Gastroesophageal sphincter (tissue), 4 donors: ENCODE measurements around the gene SPINK7. TPM values are rescaled to one million over a fixed set of nuclear protein-coding genes. Genes with fewer than 3 reads are reported as not detected.
"Not testable (repeated sequence)": the region's sequence is repeated elsewhere in the genome, so short reads cannot be mapped to it uniquely, and the experiment has no call there.

Source experiments
- ATAC-seq: fragments of 150-250 bp; one replicate; pipeline ENCODE4 v1.9.1; 2016; ENCODE audit warnings: mild to moderate bottlenecking, moderate library complexity
- H3K27ac ChIP-seq, 4 donors: fragments of 200-600 bp; sonication (generic) in 3 of 4; 1 replicate in 3 of 4; 2 replicates in 1 of 4; pipeline ENCODE4 v1.5.1; 2016 to 2019
- H3K27me3 ChIP-seq: fragments of 200-600 bp; sonication (generic); one replicate; pipeline ENCODE4 v1.5.1; 2019
- H3K36me3 ChIP-seq, 2 donors: fragments of 200-600 bp; sonication (generic); one replicate each; pipeline ENCODE4 v1.5.1; 2019; ENCODE audit warnings: control low read depth in 1 of 2
- H3K4me1 ChIP-seq, 3 donors: fragments of 200-600 bp; sonication (generic); 1 replicate in 2 of 3; 2 replicates in 1 of 3; pipeline ENCODE4 v1.5.1; 2016 to 2019; ENCODE audit warnings: control low read depth in 2 of 3
- H3K4me3 ChIP-seq, 2 donors: fragments of 200-600 bp; sonication (generic); one replicate each; pipeline ENCODE4 v1.5.1; 2019; ENCODE audit warnings: mild to moderate bottlenecking in 1 of 2, moderate library complexity in 1 of 2
- H3K9me3 ChIP-seq, 3 donors: fragments of 200-600 bp; sonication (generic); one replicate each; pipeline ENCODE4 v1.5.1; 2017 to 2019; ENCODE audit warnings: control low read depth in 2 of 3
- EP300 ChIP-seq: sonication (generic); formaldehyde crosslinking; IDR thresholded peaks from one replicate; pipeline ENCODE4 v1.6.1; 2017; ENCODE audit warnings: antibody characterized with exemption, mild to moderate bottlenecking
- POLR2A ChIP-seq, 2 donors: fragments of 450-650 bp; IDR thresholded peaks; one replicate each; pipeline ENCODE4 v1.6.1; 2017; ENCODE audit warnings: antibody characterized with exemption in 2 of 2, mild to moderate bottlenecking in 2 of 2, moderate library complexity in 1 of 2
- POLR2AphosphoS5 ChIP-seq: sonication (generic); formaldehyde crosslinking; IDR thresholded peaks from one replicate; pipeline ENCODE4 v1.6.1; 2017; ENCODE audit warnings: antibody characterized with exemption
- WGBS, 2 donors: methylation state at CpG; one replicate each; pipeline ENCODE4 v1.1.5; 2018; ENCODE audit warnings: low coverage in 1 of 2; 5-methylcytosine and 5-hydroxymethylcytosine counted together
- total RNA-seq, 4 donors: library from RNA; depleted of rRNA; stranded (reverse); fragments of >200 nt; gene quantifications; one replicate each; pipeline ENCODE4 v1.1.0, GENCODE V29; 2016
- TF ChIP-seq, protein P1 (sequence below), 4 experiments: fragments of 200-600 bp in 2 of 4; fragments of 450-650 bp in 2 of 4; sonication (generic) in 1 of 4; IDR thresholded peaks; one replicate each; pipeline ENCODE4 v1.5.1; 2017 to 2019; ENCODE audit warnings: antibody characterized with exemption in 4 of 4, mild to moderate bottlenecking in 2 of 4, moderate library complexity in 2 of 4

The SPINK7 gene
- 1 to 10 TPM in 1 of 4 donors, under 1 TPM in 1, not detected in 2; 0.89 to 9.6 TPM for total RNA-seq

DNA sequence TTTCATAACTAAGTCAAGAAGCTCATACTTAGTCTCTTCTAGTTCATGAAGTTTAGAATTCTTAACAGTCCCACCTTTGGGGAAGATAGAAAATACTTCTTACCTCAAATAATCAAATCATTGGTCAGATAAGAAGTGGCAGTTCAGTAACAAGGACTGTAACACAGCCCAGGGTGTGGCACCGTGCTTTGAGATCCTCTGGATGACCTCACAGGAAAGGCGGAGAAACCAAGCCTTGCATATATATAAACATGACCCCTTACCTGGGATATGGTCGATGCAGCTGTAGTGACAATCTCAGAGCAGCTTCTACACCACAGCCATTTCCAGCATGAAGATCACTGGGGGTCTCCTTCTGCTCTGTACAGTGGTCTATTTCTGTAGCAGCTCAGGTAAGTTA lies at the start of gene SPINK7:
SPINK7 (plus strand) TSS at position 271 of the 400 bp plus-strand sequence; CDS start at position 332, 61 bp downstream.
- TF ChIP-seq POLR2AphosphoS5 = no peak
- TF ChIP-seq, protein P1, sequence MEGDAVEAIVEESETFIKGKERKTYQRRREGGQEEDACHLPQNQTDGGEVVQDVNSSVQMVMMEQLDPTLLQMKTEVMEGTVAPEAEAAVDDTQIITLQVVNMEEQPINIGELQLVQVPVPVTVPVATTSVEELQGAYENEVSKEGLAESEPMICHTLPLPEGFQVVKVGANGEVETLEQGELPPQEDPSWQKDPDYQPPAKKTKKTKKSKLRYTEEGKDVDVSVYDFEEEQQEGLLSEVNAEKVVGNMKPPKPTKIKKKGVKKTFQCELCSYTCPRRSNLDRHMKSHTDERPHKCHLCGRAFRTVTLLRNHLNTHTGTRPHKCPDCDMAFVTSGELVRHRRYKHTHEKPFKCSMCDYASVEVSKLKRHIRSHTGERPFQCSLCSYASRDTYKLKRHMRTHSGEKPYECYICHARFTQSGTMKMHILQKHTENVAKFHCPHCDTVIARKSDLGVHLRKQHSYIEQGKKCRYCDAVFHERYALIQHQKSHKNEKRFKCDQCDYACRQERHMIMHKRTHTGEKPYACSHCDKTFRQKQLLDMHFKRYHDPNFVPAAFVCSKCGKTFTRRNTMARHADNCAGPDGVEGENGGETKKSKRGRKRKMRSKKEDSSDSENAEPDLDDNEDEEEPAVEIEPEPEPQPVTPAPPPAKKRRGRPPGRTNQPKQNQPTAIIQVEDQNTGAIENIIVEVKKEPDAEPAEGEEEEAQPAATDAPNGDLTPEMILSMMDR (IDR thresholded peaks at IDR 0.05) = no peak
- TF ChIP-seq POLR2A (IDR thresholded peaks at IDR 0.05) = no peak
- TF ChIP-seq EP300 = no peak
- Histone ChIP-seq H3K27ac (no peak within 1 kb of the TSS), H3K4me3 (no peak within 1 kb of the TSS), H3K4me1 (no peaks in the 10 kb centered on the region), H3K27me3 (no peaks in the 10 kb centered on the region), H3K36me3 (no peaks in the 10 kb centered on the region), H3K9me3 (no peaks in the 10 kb centered on the region)
- no peak for ATAC-seq
- 81 to 82% methylated on average over 3 of the region's 3 CpGs for WGBS, 2 donors

DNA sequence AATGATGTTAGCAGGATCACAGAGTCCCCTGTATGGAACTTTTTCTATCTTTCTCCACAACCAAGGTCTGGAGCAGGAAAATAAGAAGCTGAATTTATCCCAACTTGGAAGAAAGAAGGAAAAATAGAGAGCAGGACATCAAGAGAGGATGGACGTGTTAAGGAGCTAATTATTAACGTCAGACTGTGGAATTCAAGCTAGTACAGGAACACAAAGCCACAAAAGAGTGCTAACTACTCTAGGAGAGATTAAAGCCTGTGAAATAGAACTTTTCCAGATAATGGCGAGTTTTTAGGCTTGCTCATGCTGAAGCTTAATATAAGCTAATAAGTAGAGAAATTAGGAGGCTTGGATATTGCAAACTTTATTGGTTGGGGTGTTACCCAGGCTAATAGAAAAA lies 44.3 kb upstream of the SPINK7 start:
- Histone ChIP-seq H3K4me3 (no peak overlapping the region), H3K27ac (no peak overlapping the region), H3K9me3 (no peaks in the 10 kb centered on the region), H3K4me1 (no peaks in the 10 kb centered on the region), H3K27me3 (no peaks in the 10 kb centered on the region), H3K36me3 (no peaks in the 10 kb centered on the region)
- no peak for ATAC-seq
- TF ChIP-seq POLR2AphosphoS5 = no peak
- TF ChIP-seq, protein P1 (IDR thresholded peaks at IDR 0.05) = no peak
- TF ChIP-seq EP300 = no peak
- TF ChIP-seq POLR2A (IDR thresholded peaks at IDR 0.05) = no peak
- 60 to 68% methylated on average over 3 of the region's 3 CpGs for WGBS, 2 donors

DNA sequence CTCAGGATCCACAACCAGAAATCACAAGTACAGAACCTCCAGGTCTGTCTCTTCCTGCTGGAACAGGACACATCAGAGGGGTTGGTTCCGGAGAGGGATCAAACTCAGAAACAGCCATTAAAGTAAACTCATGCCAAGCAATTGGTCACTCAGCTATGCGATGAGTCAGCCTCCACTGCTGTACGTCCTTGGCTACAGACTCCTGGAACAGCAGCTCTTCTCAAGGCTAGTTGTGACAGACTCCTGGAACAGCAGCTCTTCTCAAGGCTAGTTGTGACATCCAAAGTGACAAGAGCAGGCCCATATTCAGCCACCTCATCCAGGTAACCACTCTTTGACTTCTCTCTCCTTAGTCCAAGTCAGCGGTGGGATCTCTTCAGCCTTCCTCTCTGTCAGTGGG lies 43.7 kb upstream of the SPINK7 start, which contains the start of gene SPINK13:
SPINK13 (plus strand) TSS at position 229 of the 400 bp plus-strand sequence. CDS start 1,279 bp downstream, outside the sequence.
- Histone ChIP-seq H3K27me3 (no peaks in the 10 kb centered on the region), H3K36me3 (no peaks in the 10 kb centered on the region), H3K27ac (no peak within 1 kb of the TSS), H3K4me3 (no peak within 1 kb of the TSS), H3K9me3 (no peaks in the 10 kb centered on the region), H3K4me1 (no peaks in the 10 kb centered on the region)
- TF ChIP-seq POLR2AphosphoS5 (no peak), POLR2A (IDR thresholded peaks at IDR 0.05) (no peak), EP300 (no peak)
- TF ChIP-seq, protein P1 (IDR thresholded peaks at IDR 0.05) = no peak
- 51 to 67% methylated on average over 3 to 4 of the region's 4 CpGs for WGBS, 2 donors
- no peak for ATAC-seq

DNA sequence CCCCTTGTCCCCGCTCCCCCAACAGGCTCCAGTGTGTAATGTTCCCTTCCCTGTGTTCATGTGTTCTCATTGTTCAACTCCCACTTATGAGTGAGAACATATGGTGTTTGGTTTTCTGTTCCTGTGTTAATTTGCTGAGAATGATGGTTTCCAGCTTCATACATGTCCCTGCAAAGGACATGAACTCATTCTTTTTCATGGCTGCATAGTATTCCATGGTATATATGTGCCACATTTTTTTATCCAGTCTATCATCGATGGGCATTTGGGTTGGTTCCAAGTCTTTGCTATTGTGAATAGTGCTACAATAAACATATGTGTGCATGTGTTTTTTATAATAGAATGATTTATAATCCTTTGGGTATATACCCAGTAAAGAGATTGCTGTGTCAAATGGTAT lies 37.1 kb upstream of the SPINK7 start:
- H3K27me3 ChIP-seq, H3K36me3 ChIP-seq, ATAC-seq, H3K4me1 ChIP-seq, H3K27ac ChIP-seq, H3K4me3 ChIP-seq: not testable (repeated sequence)
- peaks cover 0 to 62% (median 2%) of the 10 kb centered on the region in 3 donors for H3K9me3 ChIP-seq
- WGBS, 2 donors = 89 to 97% methylated on average over 2 of the region's 2 CpGs

DNA sequence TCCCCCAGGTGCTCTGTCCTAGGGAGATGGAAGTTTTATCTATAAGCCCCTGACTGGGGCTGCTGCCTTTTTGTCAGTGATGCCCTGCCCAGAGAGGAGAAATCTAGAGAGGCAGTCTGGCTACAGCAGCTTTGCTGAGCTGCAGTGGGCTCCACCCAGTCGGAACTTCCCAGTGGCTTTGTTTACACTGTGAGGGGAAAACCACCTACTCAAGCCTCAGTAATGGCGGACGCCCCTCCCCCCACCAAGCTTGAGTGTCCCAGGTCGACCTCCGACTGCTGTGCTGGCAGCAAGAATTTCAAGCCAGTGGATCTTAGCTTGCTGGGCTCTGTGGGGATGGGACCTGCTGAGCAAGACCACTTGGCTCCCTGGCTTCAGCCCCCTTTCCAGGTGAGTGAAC lies 31.3 kb upstream of the SPINK7 start:
- peaks cover 0 to 54% (median 2%) of the 10 kb centered on the region in 3 donors for H3K9me3 ChIP-seq
- H3K36me3 ChIP-seq, H3K27ac ChIP-seq, H3K4me1 ChIP-seq, H3K27me3 ChIP-seq, ATAC-seq, H3K4me3 ChIP-seq: not testable (repeated sequence)
- no CpG with 5 or more reads among the region's 5 CpGs for WGBS, 2 donors

DNA sequence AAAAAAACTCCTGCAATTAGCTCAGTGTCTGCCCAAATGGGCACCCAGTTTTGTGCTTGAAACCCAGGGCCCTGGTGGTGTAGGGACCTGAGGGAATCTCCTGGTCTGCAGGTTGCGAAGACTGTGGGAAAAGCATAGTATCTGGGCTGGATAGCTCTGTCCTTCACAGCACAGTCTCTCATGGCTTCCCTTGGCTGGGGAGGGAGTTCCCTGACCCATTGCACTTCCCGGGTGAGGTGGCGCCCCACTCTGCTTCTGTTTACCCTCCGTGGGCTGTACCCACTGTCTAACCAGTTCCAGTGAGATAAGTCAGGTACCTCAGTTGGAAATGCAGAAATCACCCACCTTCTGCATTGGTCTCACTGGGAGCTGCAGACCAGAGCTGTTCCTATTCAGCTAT lies 30.9 kb upstream of the SPINK7 start:
- H3K4me1 ChIP-seq, H3K27me3 ChIP-seq, H3K36me3 ChIP-seq, ATAC-seq, H3K4me3 ChIP-seq, H3K27ac ChIP-seq: not testable (repeated sequence)
- H3K9me3 ChIP-seq = peaks cover 0 to 49% (median 0%) of the 10 kb centered on the region in 3 donors
- 83% methylated on average over 1 of the region's 4 CpGs; no CpG with 5 or more reads in 1 of the 2 donors for WGBS, 2 donors
